H9 (cell line): ENCODE data around the gene PERM1. TPM values are rescaled to one million over a fixed set of nuclear protein-coding genes. Genes with fewer than 3 reads are reported as not detected.

ENCODE experiments used
- DNase-seq: peaks from one replicate; pipeline ENCODE4 v3.0.0-alpha.2; 2017
- H2AFZ ChIP-seq: one replicate; pipeline ENCODE4 v1.6.1; 2013; ENCODE audit warnings: mild to moderate bottlenecking, low read length, control low read depth, moderate library complexity
- H2AK5ac ChIP-seq: 2 replicates; pipeline ENCODE4 v1.6.1; 2013; ENCODE audit warnings: low read length, control low read depth, mixed read lengths; ENCODE audit not compliant: insufficient read length
- H2BK120ac ChIP-seq: one replicate; pipeline ENCODE4 v1.6.1; 2013; ENCODE audit warnings: low read depth, mild to moderate bottlenecking, low read length, control low read depth, inconsistent platforms; ENCODE audit not compliant: poor library complexity, severe bottlenecking
- H2BK12ac ChIP-seq: 2 replicates; pipeline ENCODE4 v1.6.1; 2013; ENCODE audit warnings: low read length, control low read depth, mixed read lengths, low read depth; ENCODE audit not compliant: insufficient read length
- H2BK15ac ChIP-seq: 2 replicates; pipeline ENCODE4 v1.6.1; 2013; ENCODE audit warnings: low read depth, low read length, control low read depth
- H2BK20ac ChIP-seq: one replicate; pipeline ENCODE4 v1.6.1; 2013; ENCODE audit warnings: low read depth, mild to moderate bottlenecking, low read length, control low read depth, inconsistent platforms; ENCODE audit not compliant: poor library complexity, severe bottlenecking
- H2BK5ac ChIP-seq: 2 replicates; pipeline ENCODE4 v1.6.1; 2013; ENCODE audit warnings: low read length, control low read depth, mixed read lengths; ENCODE audit not compliant: insufficient read length
- H3K14ac ChIP-seq: 2 replicates; pipeline ENCODE4 v1.6.1; 2013; ENCODE audit warnings: low read length, control low read depth; ENCODE audit not compliant: insufficient read depth
- H3K18ac ChIP-seq: 2 replicates; pipeline ENCODE4 v1.6.1; 2013; ENCODE audit warnings: low read depth, mild to moderate bottlenecking, mixed read lengths, low read length, control low read depth; ENCODE audit not compliant: insufficient read length
- H3K23ac ChIP-seq: 2 replicates; pipeline ENCODE4 v1.6.1; 2013; ENCODE audit warnings: low read length, control low read depth, mixed read lengths, low read depth; ENCODE audit not compliant: insufficient read length
- H3K23me2 ChIP-seq: 2 replicates; pipeline ENCODE4 v1.6.1; 2013; ENCODE audit warnings: low read depth, mild to moderate bottlenecking, mixed read lengths, low read length, control low read depth; ENCODE audit not compliant: insufficient read length, poor library complexity, severe bottlenecking
- H3K27ac ChIP-seq: 2 replicates; pipeline ENCODE4 v1.5.1; 2013; ENCODE audit warnings: low read length, control low read depth, mixed read lengths, low read depth; ENCODE audit not compliant: insufficient read length
- H3K27me3 ChIP-seq: 2 replicates; pipeline ENCODE4 v1.6.1; 2013; ENCODE audit warnings: low read length, control low read depth, inconsistent platforms; ENCODE audit not compliant: insufficient read depth
- H3K4ac ChIP-seq: 2 replicates; pipeline ENCODE4 v1.6.1; 2013; ENCODE audit warnings: low read depth, mild to moderate bottlenecking, control low read depth, inconsistent platforms, low read length, moderate library complexity
- H3K4me1 ChIP-seq: 2 replicates; pipeline ENCODE4 v1.6.1; 2013; ENCODE audit warnings: low read length, control low read depth, inconsistent platforms; ENCODE audit not compliant: insufficient read depth
- H3K4me2 ChIP-seq: 2 replicates; pipeline ENCODE4 v1.6.1; 2013; ENCODE audit warnings: low read length, control low read depth, mixed read lengths; ENCODE audit not compliant: insufficient read length, insufficient read depth
- H3K56ac ChIP-seq: 2 replicates; pipeline ENCODE4 v1.6.1; 2013; ENCODE audit warnings: low read depth, mild to moderate bottlenecking, mixed read lengths, low read length, control low read depth; ENCODE audit not compliant: insufficient read length
- H3K79me1 ChIP-seq: 2 replicates; pipeline ENCODE4 v1.6.1; 2013; ENCODE audit warnings: low read depth, mild to moderate bottlenecking, moderate library complexity, low read length, control low read depth, inconsistent platforms; ENCODE audit not compliant: insufficient read depth, poor library complexity, severe bottlenecking
- H3K79me2 ChIP-seq: 2 replicates; pipeline ENCODE4 v1.6.1; 2013; ENCODE audit warnings: low read length, control low read depth, inconsistent platforms; ENCODE audit not compliant: insufficient read depth
- H3K9ac ChIP-seq: 2 replicates; pipeline ENCODE4 v1.6.1; 2013; ENCODE audit warnings: low read length, control low read depth, mixed read lengths; ENCODE audit not compliant: insufficient read length; ENCODE audit errors: extremely low read depth
- H3K9me3 ChIP-seq: one replicate; pipeline ENCODE4 v1.6.1; 2013; ENCODE audit warnings: low read depth, low read length, inconsistent platforms; ENCODE audit not compliant: control insufficient read depth
- H3T11ph ChIP-seq: one replicate; pipeline ENCODE4 v1.6.1; 2013; ENCODE audit warnings: mild to moderate bottlenecking, low read length, control low read depth, inconsistent platforms
- H4K20me1 ChIP-seq: one replicate; pipeline ENCODE4 v1.6.1; 2013; ENCODE audit not compliant: control insufficient read depth, insufficient read length, insufficient read depth
- H4K5ac ChIP-seq: 2 replicates; pipeline ENCODE4 v1.6.1; 2013; ENCODE audit warnings: low read depth, mild to moderate bottlenecking, mixed read lengths, low read length, control low read depth; ENCODE audit not compliant: insufficient read length
- H4K8ac ChIP-seq: replicated peaks from 2 replicates; pipeline ENCODE4 v1.6.1; 2013; ENCODE audit warnings: low read length, control low read depth, mixed read lengths, low read depth; ENCODE audit not compliant: insufficient read length
- H4K91ac ChIP-seq: 2 replicates; pipeline ENCODE4 v1.6.1; 2013; ENCODE audit warnings: low read depth, mild to moderate bottlenecking, moderate library complexity, mixed read lengths, low read length, control low read depth; ENCODE audit not compliant: insufficient read length
- H3K27ac Mint-ChIP-seq, 3 experiments: 2 replicates in 2 of 3; 3 replicates in 1 of 3; pipeline ENCODE4 v1.8.0; 2020 to 2021; ENCODE audit warnings: mixed read lengths in 3 of 3, mild to moderate bottlenecking in 1 of 3, moderate library complexity in 1 of 3
- H3K27me3 Mint-ChIP-seq: 2 replicates; pipeline ENCODE4 v1.8.0; 2021; ENCODE audit warnings: low read depth, mild to moderate bottlenecking, moderate library complexity, mixed read lengths
- H3K36me3 Mint-ChIP-seq, 3 experiments: 2 replicates in 2 of 3; 3 replicates in 1 of 3; pipeline ENCODE4 v1.8.0; 2020 to 2021; ENCODE audit warnings: low read depth in 3 of 3, mixed read lengths in 3 of 3; ENCODE audit not compliant: insufficient read depth in 1 of 3
- H3K4me1 Mint-ChIP-seq, 2 experiments: 2 replicates each; pipeline ENCODE4 v1.8.0; 2020; ENCODE audit warnings: mixed read lengths in 2 of 2
- H3K4me3 Mint-ChIP-seq, 2 experiments: 2 replicates in 1 of 2; 3 replicates in 1 of 2; pipeline ENCODE4 v1.8.0; 2020 to 2021; ENCODE audit warnings: mild to moderate bottlenecking in 2 of 2, mixed read lengths in 2 of 2, moderate library complexity in 1 of 2
- H3K9me3 Mint-ChIP-seq, 2 experiments: 2 replicates in 1 of 2; 3 replicates in 1 of 2; pipeline ENCODE4 v1.8.0; 2020; ENCODE audit warnings: mild to moderate bottlenecking in 2 of 2, mixed read lengths in 2 of 2, moderate library complexity in 1 of 2
- CTCF ChIP-seq: fragments of 200-600 bp; sonication (generic); conservative IDR thresholded peaks from 3 replicates; pipeline ENCODE4 v1.8.0; 2021; ENCODE audit warnings: antibody characterized with exemption, mild to moderate bottlenecking
- WGBS: extraction: QIAGEN DNeasy Blood & Tissue Kit; methylation state at CpG from one replicate; pipeline ENCODE4 v1.1.7; 2013; ENCODE audit warnings: missing lambda C conversion rate, low lambda C conversion rate, mixed read lengths; ENCODE audit not compliant: insufficient read length; ENCODE audit errors: extremely low coverage; 5-methylcytosine and 5-hydroxymethylcytosine counted together
- total RNA-seq: library from RNA; stranded (reverse); gene quantifications from 2 replicates; pipeline ENCODE4 v1.2.1, GENCODE V29; 2021

Gene PERM1
- total RNA-seq, 1 experiment from 2014 or later: not detected

- no peak overlapping the region for H3K14ac ChIP-seq
- DNase-seq: no peak
- H3K79me1 ChIP-seq: peaks cover 4% of the 10 kb centered on the region
- H4K91ac ChIP-seq: no peak overlapping the region
- no peak overlapping the region for H2AFZ ChIP-seq
- no peak overlapping the region for H4K8ac ChIP-seq
- H3K79me2 ChIP-seq: peaks cover 5% of the 10 kb centered on the region; the same call in 1 of the 2 replicates
- no peak overlapping the region for H3K27ac ChIP-seq
- H3K4me2 ChIP-seq: no peak overlapping the region
- no CpG with 5 or more reads among the region's 16 CpGs for WGBS
- no peak overlapping the region for H2AK5ac ChIP-seq
- no peak overlapping the region for H2BK5ac ChIP-seq
- H3K23ac ChIP-seq: no peak overlapping the region
- H2BK15ac ChIP-seq: no peak overlapping the region
- no peak overlapping the region for H2BK120ac ChIP-seq
- H3K27ac Mint-ChIP-seq: no peak overlapping the region
- no peak overlapping the region for H4K5ac ChIP-seq
- peaks cover 4% of the 10 kb centered on the region; the same call in 1 of the 2 replicates for H3K27me3 ChIP-seq
- peaks cover 0 to 28% (median 26%) of the 10 kb centered on the region in 3 experiments; a peak in 6 of 7 replicates for H3K36me3 Mint-ChIP-seq
- H3K4me1 Mint-ChIP-seq: peaks cover 2 to 3% of the 10 kb centered on the region in 2 experiments; a peak in 3 of 4 replicates
- no peak overlapping the region for H3K56ac ChIP-seq
- H3K9ac ChIP-seq: no peak overlapping the region
- H4K20me1 ChIP-seq: no peaks in the 10 kb centered on the region
- no peaks in the 10 kb centered on the region for H3K9me3 ChIP-seq
- peaks cover 12% of the 10 kb centered on the region for H3K23me2 ChIP-seq
- no peak overlapping the region for H3T11ph ChIP-seq
- H3K27me3 Mint-ChIP-seq: peaks cover 34% of the 10 kb centered on the region
- no peaks in the 10 kb centered on the region; a peak in 1 of 5 replicates for H3K9me3 Mint-ChIP-seq
- TF ChIP-seq CTCF: no peak
- H3K4me3 Mint-ChIP-seq: no peak overlapping the region
- H2BK20ac ChIP-seq: no peak overlapping the region
- H3K4me1 ChIP-seq: no peaks in the 10 kb centered on the region
- no peak overlapping the region for H2BK12ac ChIP-seq
- no peak overlapping the region for H3K18ac ChIP-seq
- H3K4ac ChIP-seq: no peak overlapping the region
Observed at GRCh38 chr1:963301-963651, 18.6 kb downstream of the PERM1 start.
